ENCODE data around the gene RELA.
"Not testable (repeated sequence)": the region's sequence is repeated elsewhere in the genome, so short reads cannot be mapped to it uniquely, and the experiment has no call there.

The RELA gene

DNA sequence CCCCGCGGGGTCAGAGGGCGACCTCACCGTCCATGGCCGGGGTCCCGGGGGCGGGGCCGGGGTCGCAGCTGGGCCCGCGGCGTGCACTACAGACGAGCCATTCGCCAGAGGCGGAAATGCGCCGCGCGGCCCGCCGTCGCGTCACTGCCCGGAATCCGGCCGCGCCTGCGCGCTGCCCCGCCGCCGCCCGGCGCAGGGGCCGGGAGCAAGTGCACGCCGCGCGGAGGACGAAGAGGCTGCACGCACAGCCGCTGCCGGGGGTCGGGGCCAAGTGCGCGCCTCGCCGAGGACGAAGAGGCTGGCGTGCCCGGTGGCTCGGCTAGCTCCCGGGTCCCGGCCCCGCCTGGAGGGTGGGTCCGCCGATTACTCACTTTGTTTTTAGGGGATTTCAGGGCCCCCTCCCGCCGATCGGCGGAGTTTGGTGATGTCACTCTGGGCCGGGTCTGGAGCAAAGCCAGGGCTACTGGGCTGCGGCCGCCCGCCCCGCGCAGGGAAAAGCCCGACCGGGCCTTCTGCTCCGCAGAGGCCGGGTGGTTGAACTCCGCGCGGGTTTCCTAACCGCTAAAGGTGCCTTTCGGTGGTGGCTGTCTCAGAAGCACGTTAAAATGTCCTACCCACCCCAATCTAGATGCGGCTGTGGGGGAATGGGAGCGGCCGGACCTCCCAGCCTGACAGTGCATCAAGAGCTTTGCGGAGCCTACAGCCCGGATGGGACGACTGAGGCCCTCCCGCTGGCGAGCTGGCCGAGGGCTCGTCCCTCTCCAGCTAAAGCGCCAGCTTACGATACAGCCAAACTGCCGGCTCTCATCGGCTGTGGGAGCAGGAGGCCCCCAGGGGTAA lies at the start of gene RELA:
Gene RELA, minus strand, starts transcription at position 118 of the 840 bp plus-strand sequence. Its CDS starts 84 bp downstream, at position 34.
- DNase-seq (ENCODE audit: low read depth) = peak; percentile 86

DNA sequence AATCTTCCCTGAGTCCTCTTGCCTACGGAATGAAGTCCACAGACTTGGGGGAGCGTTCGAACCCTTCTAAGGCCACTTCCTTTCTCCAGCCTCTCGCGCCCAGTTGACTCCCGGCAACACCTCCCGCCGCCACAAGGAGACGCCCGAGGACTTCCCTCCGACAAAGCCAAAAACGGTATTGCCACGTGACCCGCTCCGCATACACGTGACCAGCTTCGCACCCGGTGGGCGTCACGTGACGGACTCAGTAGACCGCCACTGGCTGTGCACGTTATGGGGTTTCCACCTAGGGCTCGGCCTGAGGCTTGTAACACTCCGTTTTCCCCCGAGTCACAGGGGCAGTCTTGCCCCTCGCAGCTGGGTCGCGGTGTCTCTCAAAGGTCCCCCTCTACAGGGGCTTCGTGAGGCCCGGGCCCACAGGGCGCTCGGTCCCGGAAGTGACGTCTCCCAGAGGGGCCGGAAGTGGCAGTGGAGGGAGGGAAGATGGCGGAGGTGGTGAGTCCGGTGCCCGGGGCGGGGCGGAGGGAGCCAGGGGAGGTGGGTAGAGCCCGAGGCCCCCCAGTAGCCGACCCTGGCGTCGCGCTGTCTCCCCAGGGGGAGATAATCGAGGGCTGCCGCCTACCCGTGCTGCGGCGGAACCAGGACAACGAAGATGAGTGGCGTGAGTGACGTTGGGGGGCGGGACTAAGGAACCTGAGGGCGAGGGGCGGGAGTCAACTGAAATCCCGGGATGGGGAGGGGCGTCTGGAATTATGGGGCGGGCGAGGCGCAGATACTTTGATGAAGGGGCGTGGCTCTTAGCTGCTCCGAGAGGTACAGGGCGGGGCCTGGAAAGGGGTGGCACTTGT lies 49.3 kb upstream of the RELA start, which contains the start of gene KAT5:
Gene KAT5, plus strand, starts transcription at position 468 of the 848 bp plus-strand sequence. Its CDS starts 16 bp downstream, at position 484.
- peak; percentile 97 for DNase-seq (ENCODE audit: low read depth)

DNA sequence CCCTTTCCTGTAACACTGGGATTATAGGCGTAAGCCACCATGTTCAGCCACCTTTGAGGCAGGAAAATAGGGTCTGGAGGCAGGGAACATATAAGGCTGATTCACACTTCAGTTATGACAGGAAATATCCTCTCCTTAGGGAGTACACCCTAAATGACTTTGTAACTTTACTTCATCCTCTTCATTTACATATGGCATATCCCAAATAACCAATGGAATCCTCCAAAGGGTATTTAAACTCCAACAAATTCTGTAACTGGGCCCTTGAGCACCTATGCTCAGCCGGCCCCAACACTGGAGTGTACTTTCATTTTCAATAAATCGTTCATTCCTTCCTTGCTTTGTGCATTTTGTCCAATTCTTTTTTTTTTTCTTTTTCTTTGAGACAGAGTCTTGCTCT lies 47.7 kb upstream of the RELA start:
- no peak for DNase-seq (ENCODE audit: low read depth)

DNA sequence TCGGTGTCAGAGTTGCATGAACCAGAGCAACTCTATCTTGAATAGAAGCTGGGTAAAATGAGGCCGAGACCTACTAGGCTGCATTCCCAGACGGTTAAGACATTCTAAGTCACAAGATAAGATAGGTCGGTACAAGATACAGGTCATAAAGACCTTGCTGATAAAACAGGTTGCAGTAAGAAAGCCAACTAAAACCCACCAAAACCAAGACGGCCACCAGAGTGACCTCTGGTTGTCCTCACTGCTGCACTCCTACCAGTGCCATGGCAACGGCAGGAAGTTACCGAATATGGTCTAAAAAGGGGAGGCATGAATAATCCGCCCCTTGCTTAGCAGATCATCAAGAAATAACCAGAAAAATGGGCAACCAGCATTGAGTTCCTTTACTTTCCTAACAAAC lies 46.9 kb upstream of the RELA start:
- no peak for DNase-seq (ENCODE audit: low read depth)

DNA sequence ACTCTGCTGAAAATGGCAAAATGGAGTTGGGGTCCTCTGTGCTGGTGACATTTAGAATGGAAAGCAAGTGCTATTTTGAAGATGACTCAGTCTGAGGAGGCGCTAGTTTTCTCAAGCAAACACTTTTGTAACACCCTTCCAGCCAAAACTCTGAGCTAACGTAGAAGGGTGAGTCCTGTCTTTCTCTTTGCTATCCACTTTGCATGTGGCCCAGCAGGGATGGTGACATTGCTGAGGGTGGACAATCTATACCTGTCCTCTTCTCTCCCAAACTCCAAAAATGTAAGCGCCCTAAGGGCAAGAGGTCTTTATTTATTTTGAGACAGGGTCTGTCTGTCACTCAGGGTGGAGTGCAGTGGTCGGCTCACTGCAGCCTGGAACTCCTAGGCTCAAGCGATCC lies 45.7 kb upstream of the RELA start:
- DNase-seq (ENCODE audit: low read depth) = no peak

DNA sequence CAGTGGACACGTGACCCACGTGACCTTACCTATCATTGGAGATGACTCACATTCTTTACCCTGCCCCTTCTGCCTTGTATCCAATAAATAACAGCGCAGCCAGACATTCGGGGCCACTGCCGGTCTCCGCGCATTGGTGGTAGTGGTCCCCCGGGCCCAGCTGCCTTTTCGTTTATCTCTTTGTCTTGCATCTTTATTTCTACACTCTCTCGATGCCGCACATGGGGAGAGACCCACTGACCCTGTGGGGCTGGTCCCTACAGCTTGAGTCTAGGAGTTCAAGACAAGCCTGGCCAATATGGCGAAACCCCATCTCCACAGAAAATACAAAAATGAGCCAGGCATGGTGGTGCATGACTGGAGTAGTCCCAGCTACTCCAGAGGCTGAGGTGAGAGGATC lies 44.3 kb upstream of the RELA start:
- not testable (repeated sequence) for DNase-seq (ENCODE audit: low read depth)

DNA sequence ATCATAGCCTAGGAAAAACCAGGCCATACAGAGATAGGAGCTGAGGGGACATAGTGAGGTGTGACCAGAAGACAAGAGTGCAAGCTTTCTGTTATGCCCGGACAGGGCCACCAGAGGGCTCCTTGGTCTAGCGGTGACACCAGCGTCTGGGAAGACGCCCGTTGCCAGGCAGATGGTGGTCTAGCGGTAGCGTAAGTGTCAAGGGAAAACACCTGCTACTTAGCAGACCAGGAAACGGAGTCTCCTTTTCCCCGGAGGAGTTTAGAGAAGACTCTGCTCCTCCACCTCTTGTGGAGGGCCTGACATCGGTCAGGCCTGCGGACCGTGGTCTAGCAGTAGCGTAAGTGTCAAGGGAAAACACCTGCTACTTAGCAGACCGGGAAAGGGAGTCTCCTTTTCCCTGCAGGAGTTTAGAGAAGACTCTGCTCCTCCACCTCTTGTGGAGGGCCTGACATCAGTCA lies 43.6 kb upstream of the RELA start:
- DNase-seq (ENCODE audit: low read depth) = not testable (repeated sequence)

DNA sequence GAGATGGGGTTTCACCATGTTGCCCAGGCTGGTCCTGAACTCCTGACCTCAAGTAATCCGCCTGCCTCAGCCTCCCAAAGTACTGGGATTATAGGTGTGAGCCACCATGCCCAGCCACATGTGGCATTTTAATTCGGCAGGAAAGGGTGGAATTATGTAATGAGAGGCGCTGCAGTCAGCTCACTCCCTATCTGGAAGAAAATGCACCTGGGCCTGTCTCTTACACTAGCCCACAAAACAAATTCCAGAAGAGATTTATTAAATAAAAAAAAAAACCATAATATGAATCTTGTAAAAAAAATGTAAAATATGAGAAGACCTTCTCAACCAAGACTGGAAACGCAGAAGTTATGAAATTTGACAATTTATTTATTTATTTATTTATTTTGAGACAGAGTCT lies 41.1 kb upstream of the RELA start:
- no peak for DNase-seq (ENCODE audit: low read depth)

DNA sequence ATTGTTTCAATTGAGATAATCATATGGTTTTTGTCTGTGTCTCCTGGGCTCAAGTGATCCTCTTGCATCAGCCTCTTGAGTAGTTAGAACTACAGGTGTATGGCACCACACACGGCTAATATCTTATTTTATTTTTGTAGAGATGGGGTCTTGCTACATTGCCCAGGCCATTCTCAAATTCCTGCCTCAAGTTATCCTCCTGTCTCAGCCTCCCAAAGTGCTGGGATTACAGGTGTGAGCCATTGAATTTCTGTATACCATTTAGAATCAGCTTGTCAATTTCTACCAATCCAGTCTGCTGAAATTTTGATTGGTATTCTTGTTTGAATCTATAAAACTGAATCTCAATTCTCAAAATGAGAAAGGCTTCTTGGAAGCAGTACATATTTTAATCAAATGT lies 39.0 kb upstream of the RELA start:
- no peak for DNase-seq (ENCODE audit: low read depth)

DNA sequence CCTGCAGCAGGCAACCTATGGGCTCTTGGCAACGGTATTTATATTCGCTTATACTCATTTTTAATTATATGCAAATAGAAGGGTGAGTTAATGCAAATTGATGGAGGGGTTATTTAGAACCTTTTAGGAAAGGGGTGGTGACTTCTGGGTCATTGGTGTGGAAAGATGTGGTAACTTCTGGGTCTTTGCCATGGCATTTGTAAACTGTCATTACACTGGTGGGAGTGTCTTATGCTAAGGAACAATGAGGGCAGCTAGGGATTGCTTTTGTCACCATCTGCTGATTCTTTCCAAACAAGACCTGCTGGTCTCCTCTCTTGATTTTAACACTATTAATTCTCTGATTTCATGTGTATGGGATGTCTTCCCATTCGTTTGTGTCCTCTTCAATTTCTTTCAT lies 37.7 kb upstream of the RELA start:
- DNase-seq (ENCODE audit: low read depth) = no peak

DNA sequence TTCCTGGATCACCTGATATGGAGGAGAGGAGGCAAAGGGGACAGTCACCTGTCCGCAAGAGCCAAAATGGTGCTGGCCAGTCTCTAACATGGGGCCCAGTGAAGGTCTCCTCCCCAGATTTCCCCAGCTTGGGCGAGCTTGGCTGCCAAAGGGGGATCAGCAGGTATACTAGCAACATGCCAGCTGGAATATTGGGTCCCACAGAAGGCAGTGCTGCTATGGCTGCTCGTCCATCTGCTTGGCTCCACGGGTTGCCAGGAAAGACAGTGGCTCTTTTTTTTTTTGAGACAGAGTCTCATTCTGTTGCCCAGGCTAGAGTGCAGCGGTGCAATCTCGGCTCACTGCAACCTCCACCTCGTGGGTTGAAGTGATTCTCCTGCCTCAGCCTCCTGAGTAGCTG lies 36.6 kb upstream of the RELA start:
- DNase-seq (ENCODE audit: low read depth) = no peak

DNA sequence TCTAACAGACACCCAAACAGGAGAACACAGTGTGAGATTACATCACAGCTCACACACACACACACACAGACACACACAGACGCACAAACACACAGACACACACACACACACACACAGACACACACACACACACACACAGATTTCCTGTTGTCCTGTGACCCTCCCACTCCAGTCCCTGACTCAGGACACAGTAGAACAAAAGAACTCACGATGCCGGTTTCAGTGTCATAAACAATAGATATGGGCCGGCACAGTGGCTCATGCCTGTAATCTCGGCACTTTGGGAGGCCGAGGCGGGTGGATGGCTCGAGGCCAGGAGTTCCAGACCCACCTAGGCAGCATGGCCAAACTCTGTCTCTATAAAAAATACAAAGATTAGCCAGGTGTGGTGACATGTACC lies 35.5 kb upstream of the RELA start:
- no peak for DNase-seq (ENCODE audit: low read depth)

DNA sequence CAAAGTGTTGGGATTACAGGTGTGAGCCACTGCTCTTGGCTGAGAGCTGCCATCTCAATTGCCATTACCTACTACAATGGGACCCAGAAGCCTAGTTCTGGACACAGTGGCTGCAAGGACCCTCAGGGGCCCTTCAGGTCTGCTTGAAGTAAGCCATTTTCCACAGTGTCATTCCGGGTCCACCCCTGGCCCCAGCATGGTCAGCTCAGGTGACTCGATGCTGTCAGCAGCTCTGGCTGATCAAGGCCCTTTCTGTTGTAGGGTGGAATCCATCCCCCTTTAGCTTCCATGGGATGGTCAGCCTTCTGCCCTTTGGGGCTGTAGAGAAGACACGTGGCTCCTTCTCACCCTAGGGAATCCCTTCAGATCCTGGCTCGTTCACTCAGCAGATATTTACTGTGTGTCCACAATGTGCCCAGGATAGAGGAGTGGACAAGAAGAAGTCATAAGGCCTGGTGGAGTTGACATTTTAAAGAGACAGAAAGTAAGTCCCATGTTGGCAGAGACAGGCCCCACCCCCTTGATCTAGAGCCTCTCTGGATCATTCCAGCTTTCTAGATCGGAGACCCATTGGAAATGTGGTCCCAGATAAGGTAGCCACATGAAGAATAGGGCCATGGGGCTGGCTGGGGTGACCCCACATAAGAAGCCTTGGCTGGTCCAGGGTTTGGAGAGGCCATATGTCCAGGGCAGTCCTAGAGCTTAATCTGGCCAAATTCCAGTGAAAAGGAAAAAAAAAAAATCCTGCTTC lies 34.3 kb upstream of the RELA start:
- no peak for DNase-seq (ENCODE audit: low read depth)

DNA sequence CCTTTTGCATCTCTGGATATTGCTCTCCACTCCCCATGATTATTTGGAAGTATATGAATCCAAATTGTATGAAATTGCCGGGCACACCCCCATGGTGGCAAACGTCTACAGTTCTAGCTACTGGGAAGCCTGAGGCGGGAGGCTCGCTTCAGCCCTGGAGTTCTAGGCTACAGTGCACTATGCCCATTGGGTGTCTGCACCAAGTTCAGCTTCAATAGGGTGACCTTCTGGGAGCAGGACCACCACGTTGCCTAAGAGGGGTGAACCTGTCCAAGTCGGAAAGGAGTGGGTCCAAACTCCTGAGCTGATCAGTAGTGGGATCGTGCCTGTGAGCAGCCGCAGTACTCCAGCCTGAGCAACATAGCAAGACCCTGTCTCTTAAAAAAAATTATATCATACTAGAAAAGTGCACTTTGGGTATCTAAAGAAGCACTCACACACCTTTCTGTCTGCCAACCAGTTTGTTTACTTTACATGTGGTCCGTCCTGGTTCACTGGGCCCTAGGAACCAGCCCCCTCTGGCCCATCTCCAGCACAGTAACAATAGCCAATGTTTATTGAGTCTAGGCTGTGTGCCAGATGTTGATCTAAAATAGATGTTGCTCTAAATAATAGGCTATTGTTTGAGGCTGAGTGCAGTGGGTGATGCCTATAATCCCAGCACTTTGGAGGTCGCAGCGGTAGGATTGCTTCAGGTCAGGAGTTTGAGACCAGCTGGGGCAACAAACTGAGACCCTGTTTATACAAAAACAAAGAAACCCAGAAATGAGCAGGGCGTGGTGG lies 32.9 kb upstream of the RELA start:
- DNase-seq (ENCODE audit: low read depth) = no peak

DNA sequence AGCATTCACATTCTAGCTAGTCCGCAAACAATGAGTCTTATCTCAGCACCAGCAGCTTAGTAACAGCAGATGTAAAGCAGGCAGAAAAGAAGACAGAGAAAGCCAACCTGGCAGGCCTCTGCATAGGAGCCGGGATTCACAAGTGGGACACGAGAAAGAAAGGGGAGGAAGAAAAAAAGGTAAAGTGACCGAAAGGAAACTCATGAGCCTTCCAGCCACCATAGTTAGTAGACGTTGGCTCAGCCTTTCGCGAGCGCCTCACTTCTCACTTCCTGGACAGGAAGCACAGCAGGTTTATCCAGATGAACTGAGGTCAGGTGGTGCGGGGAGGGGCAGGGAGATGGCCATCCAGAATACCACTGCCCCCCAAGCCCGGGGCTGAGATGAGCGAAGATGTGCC lies 29.7 kb upstream of the RELA start:
- no peak for DNase-seq (ENCODE audit: low read depth)

DNA sequence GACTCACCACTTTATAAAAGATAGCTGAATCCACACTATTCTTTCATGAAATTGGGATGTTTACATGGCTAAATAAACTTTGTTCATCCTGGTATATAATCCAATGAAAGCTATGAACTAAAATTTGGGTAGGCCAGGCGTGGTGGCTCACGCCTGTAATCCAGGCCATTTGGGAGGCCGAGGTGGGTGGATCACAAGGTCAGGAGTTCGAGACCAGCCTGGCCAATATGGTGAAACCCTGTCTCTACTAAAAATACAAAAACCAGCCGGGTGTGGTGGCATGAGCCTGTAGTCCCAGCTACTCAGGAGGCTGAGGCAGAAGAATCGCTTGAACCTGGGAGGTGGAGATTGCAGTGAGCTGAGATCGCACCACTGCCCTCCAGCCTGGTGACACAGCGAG lies 29.1 kb upstream of the RELA start:
- not testable (repeated sequence) for DNase-seq (ENCODE audit: low read depth)

DNA sequence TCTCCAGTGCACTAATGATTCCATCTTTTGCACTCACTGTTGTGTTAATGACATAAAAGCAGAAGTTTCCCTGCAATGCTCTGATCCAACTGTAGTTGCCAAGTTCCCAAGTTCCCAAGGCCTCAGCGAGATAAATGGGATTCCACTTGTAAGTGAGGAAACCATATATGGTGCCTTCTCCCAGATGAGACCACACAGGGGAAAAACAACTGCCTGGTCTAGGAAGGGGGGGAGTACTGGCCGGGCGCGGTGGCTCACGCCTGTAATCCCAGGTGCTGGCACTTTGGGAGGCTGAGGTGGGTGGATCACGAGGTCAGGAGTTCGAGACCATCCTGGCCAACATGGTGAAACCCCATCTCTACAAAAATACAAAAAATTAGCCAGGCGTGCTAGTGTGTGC lies 23.3 kb upstream of the RELA start:
- no peak for DNase-seq (ENCODE audit: low read depth)

DNA sequence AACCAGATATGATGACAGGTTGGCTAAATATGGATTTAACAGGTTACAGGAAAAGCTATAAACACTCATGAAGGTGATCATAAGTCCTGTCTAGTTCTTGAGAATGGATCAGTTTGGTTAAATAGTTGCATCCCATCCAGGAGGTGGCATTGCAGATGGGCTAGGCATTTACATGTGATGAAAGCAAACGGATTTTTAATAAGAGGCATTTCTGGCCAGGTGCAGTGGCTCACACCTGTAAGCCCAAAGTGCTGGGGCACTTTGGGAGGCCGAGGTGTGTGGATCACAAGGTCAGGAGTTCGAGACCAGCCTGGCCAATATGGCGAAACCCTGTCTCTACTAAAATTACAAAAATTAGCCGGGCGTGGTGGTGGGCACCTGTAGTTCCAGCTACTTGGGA lies 20.8 kb upstream of the RELA start:
- not testable (repeated sequence) for DNase-seq (ENCODE audit: low read depth)

DNA sequence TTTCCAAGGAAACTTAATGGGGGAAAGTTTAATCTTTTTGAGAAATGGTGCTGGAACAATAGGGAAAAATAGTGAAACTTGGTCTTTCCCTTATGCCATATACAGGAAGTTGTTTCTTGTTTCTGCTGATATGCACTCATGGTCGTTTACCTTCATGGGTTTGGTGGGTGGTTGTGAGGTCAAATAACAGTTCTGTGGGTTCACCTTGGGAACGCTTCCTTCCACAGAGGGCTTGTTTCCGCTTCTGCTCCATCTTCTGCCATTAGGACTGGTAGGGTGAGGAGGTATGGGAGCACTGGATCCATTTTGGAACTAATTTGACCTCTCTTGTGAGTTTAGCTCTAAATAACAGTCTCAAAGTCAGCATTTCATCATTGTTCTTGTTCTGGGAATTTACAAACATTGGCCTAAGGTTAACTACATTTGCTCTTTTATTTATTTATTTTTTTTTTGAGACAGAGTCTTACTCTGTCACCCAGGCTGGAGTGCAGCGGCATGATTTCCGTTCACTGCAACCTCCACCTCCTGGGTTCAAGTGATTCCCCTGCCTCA lies 17.6 kb upstream of the RELA start:
- DNase-seq (ENCODE audit: low read depth) = no peak

DNA sequence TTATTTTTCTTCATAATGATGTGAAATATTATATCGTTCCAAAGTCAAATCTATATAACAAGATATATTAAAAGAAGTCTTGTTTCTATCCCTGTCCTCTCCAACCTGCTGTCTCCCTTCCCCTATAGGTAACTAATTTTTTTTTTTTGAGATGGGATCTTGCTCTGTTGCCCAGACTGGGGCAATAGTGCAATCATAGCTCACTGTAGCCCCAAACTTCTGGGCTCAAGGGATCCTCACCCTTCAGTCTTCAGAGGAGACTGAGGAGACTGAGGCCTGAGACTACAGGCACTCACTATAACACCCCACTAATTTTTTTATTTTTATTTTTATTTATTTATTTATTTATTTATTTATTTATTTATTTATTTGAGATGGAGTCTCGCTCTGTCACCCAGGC lies 10.3 kb upstream of the RELA start:
- no peak for DNase-seq (ENCODE audit: low read depth)

DNA sequence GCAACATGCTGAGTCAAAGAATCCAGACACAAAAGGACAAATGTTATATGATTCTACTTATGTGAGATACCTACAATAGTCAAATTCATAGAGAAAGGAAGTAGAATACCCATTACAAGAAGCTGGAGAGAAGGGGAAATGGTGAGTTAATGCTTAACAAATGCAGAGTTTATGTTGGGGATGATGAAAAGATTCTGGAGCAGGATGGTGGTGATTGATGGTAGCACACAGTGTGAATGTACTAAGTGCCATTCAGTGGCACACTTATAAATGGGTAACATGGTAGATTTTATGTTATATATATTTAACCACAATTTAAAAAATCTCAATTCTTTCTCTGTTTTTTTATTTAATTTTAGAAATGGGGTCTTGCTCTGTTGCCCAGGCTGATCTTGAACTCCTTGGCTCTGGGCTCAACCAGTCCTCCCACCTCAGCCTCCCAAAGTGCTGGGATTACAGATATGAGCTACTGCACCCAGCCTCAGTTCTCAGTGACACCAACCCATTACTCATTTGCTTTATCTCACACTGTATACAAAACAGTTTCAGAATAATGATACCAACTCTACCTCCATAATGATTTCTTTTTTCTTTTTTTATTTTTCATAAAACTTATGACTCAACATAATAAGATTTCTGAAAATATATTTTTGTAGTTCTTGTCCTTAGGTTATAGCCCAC lies 9.6 kb upstream of the RELA start:
- no peak for DNase-seq (ENCODE audit: low read depth)

All from GM04504 (cell line).